ENCODE results near the gene PGP.
"Not testable (repeated sequence)": the region's sequence is repeated elsewhere in the genome, so short reads cannot be mapped to it uniquely, and the experiment has no call there.

Gene PGP

GRCh38 chr16:2214719-2214968, at the start of gene PGP:
Gene PGP, minus strand, starts transcription at chr16:2214840. Its CDS starts 63 bp downstream, at chr16:2214777.
- in situ Hi-C loops (cut with MboI; ENCODE audit: low sequenced_read_pairs) = no loop called here

- in situ Hi-C loops (cut with MboI; ENCODE audit: low sequenced_read_pairs) = not testable (repeated sequence)
Measured at GRCh38 chr16:2263026-2263425, 48.4 kb upstream of the PGP start.

GRCh38 chr16:2260250-2260649, 45.6 kb upstream of the PGP start:
- in situ Hi-C loops (cut with MboI; ENCODE audit: low sequenced_read_pairs) = no loop called here

GRCh38 chr16:2258530-2258929, 43.9 kb upstream of the PGP start:
- in situ Hi-C loops (cut with MboI; ENCODE audit: low sequenced_read_pairs) = not testable (repeated sequence)

GRCh38 chr16:2257726-2258125, 43.1 kb upstream of the PGP start:
- in situ Hi-C loops (cut with MboI; ENCODE audit: low sequenced_read_pairs) = no loop called here

- in situ Hi-C loops (cut with MboI; ENCODE audit: low sequenced_read_pairs) = no loop called here
Measured at GRCh38 chr16:2256531-2257140, 42.0 kb upstream of the PGP start.

- in situ Hi-C loops (cut with MboI; ENCODE audit: low sequenced_read_pairs) = no loop called here
Measured at GRCh38 chr16:2253293-2253692, 38.7 kb upstream of the PGP start.

- in situ Hi-C loops (cut with MboI; ENCODE audit: low sequenced_read_pairs) = no loop called here
Measured at GRCh38 chr16:2252806-2253148, 38.1 kb upstream of the PGP start.

- in situ Hi-C loops (cut with MboI; ENCODE audit: low sequenced_read_pairs) = no loop called here
Measured at GRCh38 chr16:2251296-2252111, 36.9 kb upstream of the PGP start, which contains the start of gene ECI1. Gene ECI1, minus strand, starts transcription at chr16:2251587. Its CDS starts 21 bp downstream, at chr16:2251566.

GRCh38 chr16:2250652-2251295, 36.1 kb upstream of the PGP start:
- in situ Hi-C loops (cut with MboI; ENCODE audit: low sequenced_read_pairs) = no loop called here

- in situ Hi-C loops (cut with MboI; ENCODE audit: low sequenced_read_pairs) = no loop called here
Measured at GRCh38 chr16:2246301-2246885, 31.8 kb upstream of the PGP start.

- in situ Hi-C loops (cut with MboI; ENCODE audit: low sequenced_read_pairs) = no loop called here
Measured at GRCh38 chr16:2244926-2245795, 30.5 kb upstream of the PGP start.

GRCh38 chr16:2244301-2244700, 29.7 kb upstream of the PGP start:
- in situ Hi-C loops (cut with MboI; ENCODE audit: low sequenced_read_pairs) = no loop called here

- in situ Hi-C loops (cut with MboI; ENCODE audit: low sequenced_read_pairs) = no loop called here
Measured at GRCh38 chr16:2243781-2244180, 29.1 kb upstream of the PGP start.

- in situ Hi-C loops (cut with MboI; ENCODE audit: low sequenced_read_pairs) = no loop called here
Measured at GRCh38 chr16:2243031-2243528, 28.4 kb upstream of the PGP start.

- in situ Hi-C loops (cut with MboI; ENCODE audit: low sequenced_read_pairs) = no loop called here
Measured at GRCh38 chr16:2242598-2242997, 28.0 kb upstream of the PGP start.

- in situ Hi-C loops (cut with MboI; ENCODE audit: low sequenced_read_pairs) = not testable (repeated sequence)
Measured at GRCh38 chr16:2240331-2240730, 25.7 kb upstream of the PGP start.

- in situ Hi-C loops (cut with MboI; ENCODE audit: low sequenced_read_pairs) = no loop called here
Measured at GRCh38 chr16:2238838-2239675, 24.4 kb upstream of the PGP start.

- in situ Hi-C loops (cut with MboI; ENCODE audit: low sequenced_read_pairs) = no loop called here
Measured at GRCh38 chr16:2238150-2238837, 23.7 kb upstream of the PGP start.

Measured in HL-60/S4 (cell line).